Thyroid gland (tissue), 4 donors: Measurements from ENCODE around the gene ZC3H15.

Experiments
- POLR2A ChIP-seq, 2 donors: fragments of 450-650 bp; IDR thresholded peaks; one replicate each; pipeline ENCODE4 v1.6.1; 2017; ENCODE audit warnings: antibody characterized with exemption in 2 of 2, mild to moderate bottlenecking in 2 of 2, moderate library complexity in 1 of 2
- TF ChIP-seq, protein P1 (sequence below), 6 experiments: fragments of 200-600 bp in 3 of 6; fragments of 450-650 bp in 3 of 6; sonication (generic) in 3 of 6; IDR thresholded peaks; one replicate each; pipeline ENCODE4 v1.5.1; 2016 to 2019; ENCODE audit warnings: antibody characterized with exemption in 6 of 6, mild to moderate bottlenecking in 2 of 6, inconsistent platforms in 1 of 6, moderate library complexity in 1 of 6

- TF ChIP-seq, protein P1, sequence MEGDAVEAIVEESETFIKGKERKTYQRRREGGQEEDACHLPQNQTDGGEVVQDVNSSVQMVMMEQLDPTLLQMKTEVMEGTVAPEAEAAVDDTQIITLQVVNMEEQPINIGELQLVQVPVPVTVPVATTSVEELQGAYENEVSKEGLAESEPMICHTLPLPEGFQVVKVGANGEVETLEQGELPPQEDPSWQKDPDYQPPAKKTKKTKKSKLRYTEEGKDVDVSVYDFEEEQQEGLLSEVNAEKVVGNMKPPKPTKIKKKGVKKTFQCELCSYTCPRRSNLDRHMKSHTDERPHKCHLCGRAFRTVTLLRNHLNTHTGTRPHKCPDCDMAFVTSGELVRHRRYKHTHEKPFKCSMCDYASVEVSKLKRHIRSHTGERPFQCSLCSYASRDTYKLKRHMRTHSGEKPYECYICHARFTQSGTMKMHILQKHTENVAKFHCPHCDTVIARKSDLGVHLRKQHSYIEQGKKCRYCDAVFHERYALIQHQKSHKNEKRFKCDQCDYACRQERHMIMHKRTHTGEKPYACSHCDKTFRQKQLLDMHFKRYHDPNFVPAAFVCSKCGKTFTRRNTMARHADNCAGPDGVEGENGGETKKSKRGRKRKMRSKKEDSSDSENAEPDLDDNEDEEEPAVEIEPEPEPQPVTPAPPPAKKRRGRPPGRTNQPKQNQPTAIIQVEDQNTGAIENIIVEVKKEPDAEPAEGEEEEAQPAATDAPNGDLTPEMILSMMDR (IDR thresholded peaks at IDR 0.05) = no peak
- no peak for TF ChIP-seq POLR2A (IDR thresholded peaks at IDR 0.05)
Observed at GRCh38 chr2:186442885-186443284, 43.2 kb upstream of the ZC3H15 start.
